Body of pancreas (tissue), 4 donors: ENCODE measurements around the gene NBEA.

Experiments used
- CTCF ChIP-seq, 7 experiments: fragments of 450-650 bp in 4 of 7; fragments of 200-600 bp in 3 of 7; sonication (generic) in 3 of 7; IDR thresholded peaks; one replicate each; pipeline ENCODE4 v1.5.1; 2016 to 2019; ENCODE audit warnings: antibody characterized with exemption in 7 of 7
- POLR2A ChIP-seq, 3 donors: fragments of 450-650 bp; IDR thresholded peaks; one replicate each; pipeline ENCODE4 v1.6.1; 2016; ENCODE audit warnings: antibody characterized with exemption in 3 of 3, mild to moderate bottlenecking in 2 of 3

- no peak for TF ChIP-seq CTCF (IDR thresholded peaks at IDR 0.05)
- TF ChIP-seq POLR2A (IDR thresholded peaks at IDR 0.05), result no peak
These were observed 613.0 kb downstream of the NBEA start for GRCh38 chr13:35554972-35555623.
